H1 (cell line): ENCODE results near the gene FSCN2. TPM values are rescaled to one million over a fixed set of nuclear protein-coding genes. Genes with fewer than 3 reads are reported as not detected.

Experiments used
- CTCF ChIA-PET: fragments of 300-600 bp; sonication (Branson Sonifier 250); formaldehyde crosslinking; loops from one replicate; lab custom pipeline; 2021; ENCODE audit not compliant: partially characterized antibody; lab: Charles Lee
- POLR2A ChIA-PET: fragments of 300-600 bp; sonication (Branson Sonifier 250); formaldehyde crosslinking; loops from one replicate; lab custom pipeline; 2021; ENCODE audit warnings: inconsistent platforms; ENCODE audit not compliant: partially characterized antibody; lab: Charles Lee
- DNase-seq, 2 experiments: peaks; one replicate each; pipeline versions ENCODE4 v3.0.0 to v3.0.0-alpha.2; 2010 to 2022; ENCODE audit warnings: low spot score in 2 of 2, low read depth in 1 of 2, mixed read lengths in 1 of 2
- FAIRE-seq: peaks from 2 replicates; lab custom pipeline; 2011; peaks lifted over from hg19 to GRCh38; lab: Jason Lieb, UNC
- H2AFZ ChIP-seq: 2 replicates; pipeline ENCODE4 v1.8.1; 2012; ENCODE audit warnings: low read length, inconsistent platforms
- H2AK5ac ChIP-seq: 2 replicates; pipeline ENCODE4 v1.6.1; 2013; ENCODE audit warnings: low read depth, low read length
- H2BK120ac ChIP-seq: replicated peaks from 2 replicates; pipeline ENCODE3; 2013; ENCODE audit warnings: low read depth, low read length, inconsistent platforms
- H2BK12ac ChIP-seq: 2 replicates; pipeline ENCODE4 v1.6.1; 2013; ENCODE audit warnings: low read depth, low read length
- H2BK15ac ChIP-seq: 2 replicates; pipeline ENCODE4 v1.6.1; 2013; ENCODE audit warnings: low read length
- H2BK20ac ChIP-seq: 2 replicates; pipeline ENCODE4 v1.6.1; 2013; ENCODE audit warnings: low read length
- H2BK5ac ChIP-seq: 2 replicates; pipeline ENCODE4 v1.6.1; 2013; ENCODE audit warnings: low read depth, low read length
- H3K14ac ChIP-seq: 2 replicates; pipeline ENCODE4 v1.6.1; 2013; ENCODE audit warnings: inconsistent platforms; ENCODE audit not compliant: insufficient read length
- H3K18ac ChIP-seq: 2 replicates; pipeline ENCODE4 v1.6.1; 2013; ENCODE audit warnings: low read length; ENCODE audit errors: extremely low read depth
- H3K23ac ChIP-seq: 2 replicates; pipeline ENCODE4 v1.6.1; 2013; ENCODE audit warnings: inconsistent platforms; ENCODE audit not compliant: insufficient read length
- H3K23me2 ChIP-seq: 2 replicates; pipeline ENCODE4 v1.6.1; 2013; ENCODE audit warnings: low read depth, low read length
- H3K27ac ChIP-seq: 2 replicates; pipeline ENCODE4 v1.6.1; 2011; ENCODE audit warnings: low read depth, low read length, inconsistent platforms
- H3K27me3 ChIP-seq, 4 experiments: replicated peaks in 1 of 4; 1 replicate in 1 of 4; 2 replicates in 3 of 4; pipeline versions ENCODE4 v1.6.1 to v1.8.1; 2011 to 2013; ENCODE audit warnings: low read length in 3 of 4, mild to moderate bottlenecking in 3 of 4, inconsistent platforms in 2 of 4, mixed read lengths in 2 of 4, moderate library complexity in 1 of 4; ENCODE audit not compliant: control insufficient read depth in 3 of 4, insufficient read depth in 3 of 4; ENCODE audit errors: extremely low read depth in 1 of 4
- H3K36me3 ChIP-seq, 4 experiments: 2 replicates each; pipeline versions ENCODE4 v1.6.1 to v1.8.1; 2011 to 2013; ENCODE audit warnings: mild to moderate bottlenecking in 4 of 4, low read length in 3 of 4, moderate library complexity in 2 of 4, control low read depth in 1 of 4, inconsistent platforms in 1 of 4; ENCODE audit not compliant: insufficient read depth in 4 of 4, control insufficient read depth in 2 of 4
- H3K4ac ChIP-seq: replicated peaks from 2 replicates; pipeline ENCODE3; 2013; ENCODE audit warnings: low read length, low read depth, mixed read lengths, inconsistent platforms; ENCODE audit not compliant: insufficient read length
- H3K4me1 ChIP-seq, 4 experiments: replicated peaks in 1 of 4; 1 replicate in 1 of 4; 2 replicates in 3 of 4; pipeline versions ENCODE4 v1.6.1 to v1.8.1; 2011 to 2013; ENCODE audit warnings: low read length in 3 of 4, inconsistent platforms in 2 of 4, mixed read lengths in 1 of 4; ENCODE audit not compliant: insufficient read depth in 4 of 4, control insufficient read depth in 3 of 4
- H3K4me2 ChIP-seq, 2 experiments: 2 replicates each; pipeline versions ENCODE4 v1.6.1 to v1.8.1; 2011 to 2013; ENCODE audit warnings: low read depth in 2 of 2, low read length in 2 of 2, control low read depth in 1 of 2, inconsistent platforms in 1 of 2, mild to moderate bottlenecking in 1 of 2; ENCODE audit not compliant: insufficient read depth in 1 of 2
- H3K4me3 ChIP-seq, 4 experiments: fragments of 200-600, 300-600 bp in 1 of 4; sonication (generic), shearing (Covaris generic), sonication (Bioruptor Twin) in 1 of 4; 2 replicates each; pipeline versions ENCODE4 v1.5.1 to v1.8.1; 2011 to 2016; ENCODE audit warnings: low read length in 4 of 4, low read depth in 3 of 4, control low read depth in 2 of 4, inconsistent platforms in 2 of 4, mild to moderate bottlenecking in 2 of 4, mixed read lengths in 1 of 4, moderate library complexity in 1 of 4; ENCODE audit not compliant: insufficient read depth in 2 of 4; ENCODE audit errors: extremely low read depth in 1 of 4
- H3K56ac ChIP-seq: replicated peaks from 2 replicates; pipeline ENCODE3; 2013; ENCODE audit warnings: low read depth, mild to moderate bottlenecking, mixed read lengths, low read length, inconsistent platforms; ENCODE audit not compliant: insufficient read length
- H3K79me1 ChIP-seq: 2 replicates; pipeline ENCODE4 v1.6.1; 2013; ENCODE audit warnings: low read depth, low read length, control low read depth
- H3K79me2 ChIP-seq, 2 experiments: 2 replicates each; pipeline versions ENCODE4 v1.6.1 to v1.8.1; 2012 to 2013; ENCODE audit warnings: low read length in 2 of 2, mild to moderate bottlenecking in 2 of 2, inconsistent platforms in 1 of 2; ENCODE audit not compliant: insufficient read depth in 2 of 2, control insufficient read depth in 1 of 2
- H3K9ac ChIP-seq, 4 experiments: replicated peaks in 1 of 4; 1 replicate in 1 of 4; 2 replicates in 3 of 4; pipeline versions ENCODE4 v1.6.1 to v1.8.1; 2011 to 2013; ENCODE audit warnings: low read depth in 3 of 4, low read length in 3 of 4, control low read depth in 2 of 4, mild to moderate bottlenecking in 2 of 4, moderate library complexity in 2 of 4, inconsistent platforms in 1 of 4; ENCODE audit errors: extremely low read depth in 1 of 4
- H3K9me3 ChIP-seq, 2 experiments: 2 replicates each; pipeline versions ENCODE4 v1.6.1 to v1.8.1; 2012 to 2013; ENCODE audit warnings: mild to moderate bottlenecking in 2 of 2, moderate library complexity in 2 of 2, control low read depth in 1 of 2, inconsistent platforms in 1 of 2, low read depth in 1 of 2, low read length in 1 of 2, mixed read lengths in 1 of 2; ENCODE audit not compliant: insufficient read depth in 2 of 2
- H4K20me1 ChIP-seq, 2 experiments: replicated peaks in 1 of 2; 2 replicates each; pipeline versions ENCODE3 to v1.8.1; 2011 to 2013; ENCODE audit warnings: inconsistent platforms in 2 of 2, low read length in 2 of 2, mild to moderate bottlenecking in 1 of 2; ENCODE audit not compliant: insufficient read depth in 2 of 2, control insufficient read depth in 1 of 2
- H4K5ac ChIP-seq: 2 replicates; pipeline ENCODE4 v1.6.1; 2013; ENCODE audit warnings: low read length, low read depth, mixed read lengths, inconsistent platforms; ENCODE audit not compliant: insufficient read length
- H4K8ac ChIP-seq: 2 replicates; pipeline ENCODE4 v1.8.0; 2013; ENCODE audit warnings: mild to moderate bottlenecking, moderate library complexity, low read length, inconsistent platforms; ENCODE audit not compliant: insufficient read depth; ENCODE audit errors: extremely low read depth
- H4K91ac ChIP-seq: replicated peaks from 2 replicates; pipeline ENCODE3; 2013; ENCODE audit warnings: low read length, mixed read lengths, inconsistent platforms; ENCODE audit not compliant: insufficient read length
- CHD2 ChIP-seq: IDR thresholded peaks from 2 replicates; pipeline ENCODE4 v1.6.1; 2012; ENCODE audit warnings: low read length, improper control_type of control experiment
- EP300 ChIP-seq, 2 experiments: IDR thresholded peaks; 1 replicate in 1 of 2; 2 replicates in 1 of 2; pipeline ENCODE4 v1.6.1; 2011 to 2012; ENCODE audit warnings: low read depth in 2 of 2, low read length in 2 of 2, mild to moderate bottlenecking in 2 of 2, borderline replicate concordance in 1 of 2, inconsistent platforms in 1 of 2, moderate library complexity in 1 of 2
- KDM4A ChIP-seq: IDR thresholded peaks from one replicate; pipeline ENCODE4 v1.7.1; 2012; ENCODE audit warnings: low read depth, mild to moderate bottlenecking, moderate library complexity, low read length, inconsistent platforms; ENCODE audit not compliant: severe bottlenecking
- NRF1 ChIP-seq: IDR thresholded peaks from 2 replicates; pipeline ENCODE4 v1.6.1; 2011; ENCODE audit warnings: mild to moderate bottlenecking, low read depth, low read length, improper control_type of control experiment
- TAF1 ChIP-seq: IDR thresholded peaks from 2 replicates; pipeline ENCODE4 v1.6.1; 2011; ENCODE audit warnings: mild to moderate bottlenecking, low read depth, low read length
- TBP ChIP-seq: IDR thresholded peaks from 2 replicates; pipeline ENCODE4 v1.6.1; 2011; ENCODE audit warnings: low read depth, low read length, improper control_type of control experiment
- WGBS, 2 experiments: shearing (Covaris generic) in 1 of 2; methylation state at CpG; one replicate each; pipeline versions ENCODE4 v1.1.6 to v1.1.7; 2013 to 2015; ENCODE audit warnings: low lambda C conversion rate in 2 of 2, mixed read lengths in 2 of 2, inconsistent platforms in 1 of 2, low coverage in 1 of 2, missing lambda C conversion rate in 1 of 2; ENCODE audit not compliant: insufficient replicate concordance in 2 of 2, insufficient coverage in 1 of 2, insufficient read length in 1 of 2; ENCODE audit errors: extremely low coverage in 1 of 2, missing lambda C conversion rate in 1 of 2; 5-methylcytosine and 5-hydroxymethylcytosine counted together
- polyA plus RNA-seq, 7 experiments: library from polyadenylated mRNA; depleted of rRNA in 3 of 7; stranded (reverse) in 5 of 7; unstranded in 2 of 7; fragments of >200 nt in 5 of 7; fragments of 200-250 nt in 2 of 7; gene quantifications; 1 replicate in 5 of 7; 2 replicates in 1 of 7; 4 replicates in 1 of 7; pipeline versions ENCODE4 v1.2.1 to v1.2.3, GENCODE V29; 2011 to 2013; ENCODE audit warnings: missing spikeins in 2 of 7, mixed read lengths in 2 of 7
- total RNA-seq: library from RNA; stranded (reverse); fragmentation: NEBNext Ultra II Directional; extraction: Animal tissue kit (Norgen Biotek cat#: 25700); gene quantifications from 2 replicates; pipeline ENCODE4 v1.2.1, GENCODE V29; 2021

Gene FSCN2
- total and polyA plus RNA-seq, 2 of the 8 experiments (the other 6 are each of a cell fraction or from before 2014, with no cell fraction given): 0.18 to 0.30 TPM

DNA sequence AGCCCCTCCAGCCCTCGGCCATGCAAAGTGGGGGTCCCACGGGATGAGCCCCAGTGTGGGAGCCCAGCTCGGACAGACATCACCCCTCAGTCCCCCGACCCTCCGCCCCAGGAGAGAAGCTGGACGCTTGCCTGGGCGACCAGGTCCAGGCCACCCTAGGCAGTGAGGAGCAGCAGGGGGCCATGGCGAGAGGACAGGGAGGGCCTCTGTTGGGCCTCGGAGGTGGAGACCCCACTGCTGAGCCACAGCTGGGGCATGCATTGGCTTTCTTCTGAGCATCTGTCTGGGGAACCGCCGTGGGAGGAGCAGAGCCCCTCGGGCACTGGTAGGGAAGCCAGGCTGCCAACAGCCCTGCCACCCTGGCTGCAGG lies 28.6 kb upstream of the FSCN2 start:
- H3K4me2 ChIP-seq: no peak overlapping the region

More for the DNA sequence above, 28.6 kb upstream of the FSCN2 start:
- H3K79me1 ChIP-seq: no peaks in the 10 kb centered on the region
- H4K91ac ChIP-seq: no peak overlapping the region
- H4K8ac ChIP-seq: peak overlapping the region; percentile 35; the same call in 1 of the 2 replicates
- H2AK5ac ChIP-seq: no peak overlapping the region
- H2BK20ac ChIP-seq: no peak overlapping the region
- H3K4me3 ChIP-seq: no peak overlapping the region
- ChIA-PET CTCF (interaction anchor here (0.7 to 3.0 kb wide), 4 partner anchors 10 to 59 kb away, joined by 3 to 18 read pairs (median 4); no protein-coding TSS in a partner anchor), POLR2A (interaction anchor here (0.8 to 35.8 kb wide), 6 partner anchors 7 to 53 kb away, joined by 3 to 1004 read pairs (median 3); partner anchors contain the start of genes ACTG1, FAAP100 and FSCN2)
- no peak overlapping the region for H3K56ac ChIP-seq
- H2BK12ac ChIP-seq: no peak overlapping the region
- no peak overlapping the region for H3K4ac ChIP-seq
- H3K27ac ChIP-seq: no peak overlapping the region
- peak overlapping the region; percentile 75 for H2BK5ac ChIP-seq
- H2AFZ ChIP-seq: no peak overlapping the region; the same call in 1 of the 2 replicates
- H3K23ac ChIP-seq: no peak overlapping the region
- no peaks in the 10 kb centered on the region for H4K20me1 ChIP-seq
- no peak overlapping the region for H3K14ac ChIP-seq
- H3K23me2 ChIP-seq: no peaks in the 10 kb centered on the region
- peaks cover 0 to 3% (median 2%) of the 10 kb centered on the region in 4 experiments; a peak in 3 of 7 replicates for H3K4me1 ChIP-seq
- H3K79me2 ChIP-seq: no peaks in the 10 kb centered on the region
- 79% methylated on average over 7 of the region's 12 CpGs; no CpG with 5 or more reads in 1 of the 2 experiments for WGBS, 2 experiments
- no peaks in the 10 kb centered on the region for H3K27me3 ChIP-seq
- no peaks in the 10 kb centered on the region for H3K36me3 ChIP-seq
- no peak overlapping the region for H3K9ac ChIP-seq
- H2BK15ac ChIP-seq: 0 out of 2 replicates have a peak overlapping the region, but pooled peaks have one; percentile 29
- DNase-seq (no peak), FAIRE-seq (no peak)
- no peak for TF ChIP-seq TBP
- no peak for TF ChIP-seq EP300 (IDR thresholded peaks at IDR 0.05; ENCODE audit: borderline replicate concordance in 1 of 2, low read depth in 2 of 2, low read length in 2 of 2)
- no peak for TF ChIP-seq CHD2
- TF ChIP-seq KDM4A: no peak
- TF ChIP-seq TAF1: no peak
- TF ChIP-seq NRF1: no peak
- no peaks in the 10 kb centered on the region for H3K9me3 ChIP-seq
- no peak overlapping the region for H3K18ac ChIP-seq
- H2BK120ac ChIP-seq: no peak overlapping the region
- H4K5ac ChIP-seq: no peak overlapping the region
